GM23248 (cell line): Measurements from ENCODE around the gene HNRNPLL. TPM values are rescaled to one million over a fixed set of nuclear protein-coding genes. Genes with fewer than 3 reads are reported as not detected.
A peak's percentile ranks its signal among the peaks of the same experiment; 100 is the strongest.

ENCODE experiments used
- DNase-seq: peaks from one replicate; pipeline ENCODE4 v3.0.0-alpha.2; 2015
- H2AFZ ChIP-seq: fragments of 200-600 bp; sonication (generic); 2 replicates; pipeline ENCODE4 v1.6.1; 2016; ENCODE audit warnings: antibody characterized with exemption
- H3F3A ChIP-seq: fragments of 200-600 bp; sonication (generic); 2 replicates; pipeline ENCODE4 v1.6.1; 2016; ENCODE audit warnings: mild to moderate bottlenecking, antibody characterized with exemption, mixed run types; ENCODE audit not compliant: insufficient read depth
- H3K27ac ChIP-seq: fragments of 200-600 bp; sonication (generic); 2 replicates; pipeline ENCODE4 v1.5.1; 2016; ENCODE audit warnings: mild to moderate bottlenecking
- H3K27me3 ChIP-seq: fragments of 200-600 bp; sonication (generic); replicated peaks from 2 replicates; pipeline ENCODE4 v1.6.1; 2016; ENCODE audit warnings: mild to moderate bottlenecking; ENCODE audit not compliant: insufficient read depth
- H3K36me3 ChIP-seq: fragments of 200-600 bp; sonication (generic); 2 replicates; pipeline ENCODE4 v1.6.1; 2016; ENCODE audit warnings: low read depth, mild to moderate bottlenecking
- H3K4me1 ChIP-seq: fragments of 200-600 bp; sonication (generic); 2 replicates; pipeline ENCODE4 v1.6.1; 2016; ENCODE audit warnings: mild to moderate bottlenecking; ENCODE audit not compliant: insufficient read depth
- H3K4me2 ChIP-seq: fragments of 200-600 bp; sonication (generic); one replicate; pipeline ENCODE4 v1.6.1; 2016; ENCODE audit warnings: mild to moderate bottlenecking; ENCODE audit not compliant: unreplicated experiment
- H3K4me3 ChIP-seq: fragments of 200-600 bp; sonication (generic); 2 replicates; pipeline ENCODE4 v1.5.1; 2016; ENCODE audit warnings: mild to moderate bottlenecking
- H3K79me2 ChIP-seq: fragments of 200-600 bp; sonication (generic); 2 replicates; pipeline ENCODE4 v1.6.1; 2016; ENCODE audit warnings: mild to moderate bottlenecking; ENCODE audit not compliant: insufficient read depth
- H3K9ac ChIP-seq: fragments of 200-600 bp; sonication (generic); 2 replicates; pipeline ENCODE4 v1.6.1; 2016; ENCODE audit warnings: mild to moderate bottlenecking
- H3K9me2 ChIP-seq: fragments of 200-600 bp; sonication (generic); 2 replicates; pipeline ENCODE4 v1.6.1; 2016; ENCODE audit warnings: mixed run types, mild to moderate bottlenecking, moderate library complexity; ENCODE audit not compliant: insufficient read depth
- H3K9me3 ChIP-seq: fragments of 200-600 bp; sonication (generic); one replicate; pipeline ENCODE4 v1.6.1; 2017; ENCODE audit warnings: low read depth
- H4K20me1 ChIP-seq: fragments of 200-600 bp; sonication (generic); 2 replicates; pipeline ENCODE4 v1.6.0; 2016; ENCODE audit not compliant: insufficient read depth
- EZH2 ChIP-seq: fragments of 200-600 bp; sonication (generic); IDR thresholded peaks from 2 replicates; pipeline ENCODE4 v1.6.1; 2018; ENCODE audit warnings: antibody characterized with exemption, mild to moderate bottlenecking; ENCODE audit not compliant: insufficient read depth, poor library complexity, severe bottlenecking
- EZH2phosphoT487 ChIP-seq: fragments of 200-600 bp; sonication (generic); IDR thresholded peaks from 2 replicates; pipeline ENCODE4 v1.6.1; 2018; ENCODE audit warnings: antibody characterized with exemption, moderate library complexity, mild to moderate bottlenecking, low read depth; ENCODE audit not compliant: insufficient read depth
- WGBS, 2 experiments: methylation state at CpG; one replicate each; pipeline ENCODE4 v1.1.6; 2015 to 2017; ENCODE audit warnings: low lambda C conversion rate in 2 of 2, low coverage in 1 of 2; ENCODE audit errors: missing lambda C conversion rate in 2 of 2; 5-methylcytosine and 5-hydroxymethylcytosine counted together
- in situ Hi-C: fragments of 300-500 bp; cut with MboI; formaldehyde crosslinking; loops from 2 replicates; pipeline ENCODE4 v1.15.0; 2020
- polyA plus RNA-seq: library from polyadenylated mRNA; unstranded; fragments of >200 nt; fragmentation: Nextera tagmentation; extraction: Ambion mirVana; gene quantifications from 2 replicates; pipeline ENCODE4 v1.2.1, GENCODE V29; 2016
- total RNA-seq: library from RNA; depleted of rRNA; stranded (reverse); fragments of >200 nt; shearing (Covaris generic); gene quantifications from 2 replicates; pipeline ENCODE4 v1.2.3, GENCODE V29; 2014

Gene HNRNPLL
- total and polyA plus RNA-seq, 2 experiments from 2014 or later = 31.3 to 42.6 TPM

DNA sequence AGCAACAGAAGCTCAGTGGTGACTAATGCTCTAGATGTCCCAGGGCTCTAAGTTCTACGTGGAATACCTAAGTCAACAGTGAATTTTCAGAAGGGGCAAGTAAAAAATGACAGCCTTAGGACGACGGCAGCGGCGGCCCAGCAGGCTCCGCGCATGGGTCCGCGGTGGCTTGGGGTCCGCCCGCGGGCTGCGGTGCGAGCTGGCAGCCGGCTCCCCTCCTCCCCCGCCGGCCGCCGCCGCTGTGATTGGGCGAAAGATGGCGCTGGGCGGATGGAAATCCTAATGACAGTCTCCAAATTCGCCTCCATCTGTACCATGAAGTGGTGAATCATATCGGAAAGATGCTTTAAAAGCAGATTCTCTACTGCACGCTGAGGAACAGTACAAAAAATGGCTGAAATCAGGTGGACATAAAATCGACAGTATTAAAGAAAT lies 74.7 kb downstream of the HNRNPLL start:
- Histone ChIP-seq H3F3A (peaks cover 17% of the 10 kb centered on the region; the same call in 1 of the 2 replicates), H4K20me1 (no peaks in the 10 kb centered on the region), H3K9ac (peak overlapping the region; percentile 82), H3K4me1 (0 out of 2 replicates have a peak, but pooled peaks cover 4% of the 10 kb centered on the region), H3K9me3 (no peaks in the 10 kb centered on the region), H3K27me3 (peaks cover 7% of the 10 kb centered on the region), H3K79me2 (no peaks in the 10 kb centered on the region), H3K36me3 (no peaks in the 10 kb centered on the region), H3K27ac (peak overlapping the region; percentile 82), H3K4me3 (peak overlapping the region; percentile 77), H2AFZ (peak overlapping the region; percentile 91), H3K9me2 (no peaks in the 10 kb centered on the region), H3K4me2 (peak overlapping the region; percentile 80)
- in situ Hi-C loops = no loop called here
- 1% methylated on average over 27 of the region's 27 CpGs for WGBS, 2 experiments
- TF ChIP-seq EZH2 = no peak
- no peak for TF ChIP-seq EZH2phosphoT487
- peak; percentile 90 for DNase-seq

- no peaks in the 10 kb centered on the region for H3K36me3 ChIP-seq
- DNase-seq = no peak
- peak overlapping the region; percentile 82 for H3K27ac ChIP-seq
- 0 out of 2 replicates have a peak, but pooled peaks cover 4% of the 10 kb centered on the region for H3K4me1 ChIP-seq
- TF ChIP-seq EZH2 (no peak), EZH2phosphoT487 (no peak)
- WGBS, 2 experiments = 32 to 38% methylated on average over 5 of the region's 5 CpGs
- in situ Hi-C loops = no loop called here
- H3K9me2 ChIP-seq = no peaks in the 10 kb centered on the region
- H3K79me2 ChIP-seq = no peaks in the 10 kb centered on the region
- H2AFZ ChIP-seq = peak overlapping the region; percentile 91
- H3K4me2 ChIP-seq = peak overlapping the region; percentile 80
- peaks cover 7% of the 10 kb centered on the region for H3K27me3 ChIP-seq
- no peaks in the 10 kb centered on the region for H4K20me1 ChIP-seq
- peak overlapping the region; percentile 77 for H3K4me3 ChIP-seq
- peak overlapping the region; percentile 82 for H3K9ac ChIP-seq
- H3F3A ChIP-seq = peaks cover 17% of the 10 kb centered on the region; the same call in 1 of the 2 replicates
- no peaks in the 10 kb centered on the region for H3K9me3 ChIP-seq
Measured at GRCh38 chr2:38527338-38528007, 75.3 kb downstream of the HNRNPLL start.

GRCh38 chr2:38526195-38526594 lies 76.5 kb downstream of the HNRNPLL start:
- in situ Hi-C loops = no loop called here
- H3K4me2 ChIP-seq = no peak overlapping the region
- no peaks in the 10 kb centered on the region for H4K20me1 ChIP-seq

DNA sequence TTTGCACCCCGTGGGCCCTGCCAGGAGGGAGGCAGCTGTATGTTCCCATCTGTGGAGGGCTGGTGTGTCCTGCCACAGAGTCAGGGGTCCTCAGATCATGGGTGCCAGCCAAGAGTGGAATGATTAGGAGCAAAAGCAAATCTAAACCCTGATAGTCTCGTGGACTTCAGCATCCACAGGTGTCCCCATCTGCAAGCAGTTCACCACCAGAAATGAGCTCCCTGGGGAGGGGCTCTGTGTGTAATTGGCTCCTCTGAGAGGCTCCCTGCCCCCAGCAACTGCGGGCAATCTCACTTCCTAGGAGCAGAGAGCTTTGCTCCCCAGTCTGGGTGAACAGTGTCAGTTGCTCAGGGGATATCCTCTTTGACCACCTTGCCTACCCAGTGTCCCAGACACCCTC lies 78.1 kb downstream of the HNRNPLL start:
- H3K9me3 ChIP-seq = no peaks in the 10 kb centered on the region
- DNase-seq = no peak
- 0 out of 2 replicates have a peak, but pooled peaks cover 4% of the 10 kb centered on the region for H3K4me1 ChIP-seq
- WGBS, 2 experiments = 42 to 45% methylated on average over 3 of the region's 3 CpGs
- in situ Hi-C loops = no loop called here
- no peak overlapping the region for H3K27ac ChIP-seq
- H2AFZ ChIP-seq = no peak overlapping the region
- H3K4me3 ChIP-seq = no peak overlapping the region
- no peak overlapping the region for H3K9ac ChIP-seq
- H3K9me2 ChIP-seq = no peaks in the 10 kb centered on the region
- H3K36me3 ChIP-seq = no peaks in the 10 kb centered on the region
- H3K4me2 ChIP-seq = no peak overlapping the region
- no peaks in the 10 kb centered on the region for H4K20me1 ChIP-seq
- H3K27me3 ChIP-seq = peaks cover 13% of the 10 kb centered on the region
- H3F3A ChIP-seq = peaks cover 17% of the 10 kb centered on the region; the same call in 1 of the 2 replicates
- H3K79me2 ChIP-seq = no peaks in the 10 kb centered on the region
- TF ChIP-seq EZH2 (no peak), EZH2phosphoT487 (no peak)

More at GRCh38 chr2:38526195-38526594, 76.5 kb downstream of the HNRNPLL start:
- H3K4me3 ChIP-seq = no peak overlapping the region
- no peak overlapping the region for H3K27ac ChIP-seq
- TF ChIP-seq EZH2phosphoT487 (no peak), EZH2 (no peak)
- DNase-seq = peak; percentile 39
- WGBS, 2 experiments = 49 to 50% methylated on average over 2 of the region's 2 CpGs
- peaks cover 17% of the 10 kb centered on the region; the same call in 1 of the 2 replicates for H3F3A ChIP-seq
- H3K9me2 ChIP-seq = no peaks in the 10 kb centered on the region
- H3K27me3 ChIP-seq = peaks cover 7% of the 10 kb centered on the region
- H3K9ac ChIP-seq = no peak overlapping the region
- no peaks in the 10 kb centered on the region for H3K36me3 ChIP-seq
- no peak overlapping the region for H2AFZ ChIP-seq
- H3K4me1 ChIP-seq = 0 out of 2 replicates have a peak, but pooled peaks cover 4% of the 10 kb centered on the region
- no peaks in the 10 kb centered on the region for H3K9me3 ChIP-seq
- H3K79me2 ChIP-seq = no peaks in the 10 kb centered on the region
